ENCODE data around the gene KAZN.

Gene KAZN

GRCh38 chr1:14777516-14778506 is 179.3 kb downstream of the KAZN start:
- no peak for DNase-seq

DNA sequence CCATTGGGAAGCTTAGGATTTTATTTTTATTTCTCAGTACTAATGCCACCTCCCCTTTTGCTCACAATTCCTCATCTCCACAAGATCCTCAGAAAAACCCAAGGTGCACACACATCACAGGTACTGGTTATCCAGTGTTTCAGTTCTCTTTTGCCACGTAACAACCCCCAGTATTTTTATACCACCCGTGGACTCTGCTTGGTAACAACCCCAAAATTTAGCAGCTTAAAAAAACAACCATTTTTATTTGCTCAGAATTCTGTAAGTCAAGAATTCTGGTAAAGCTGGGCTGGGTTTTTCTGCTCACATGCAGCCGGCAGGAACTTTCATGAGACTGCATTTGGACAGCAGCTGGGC is 180.0 kb downstream of the KAZN start:
- DNase-seq: no peak

DNA sequence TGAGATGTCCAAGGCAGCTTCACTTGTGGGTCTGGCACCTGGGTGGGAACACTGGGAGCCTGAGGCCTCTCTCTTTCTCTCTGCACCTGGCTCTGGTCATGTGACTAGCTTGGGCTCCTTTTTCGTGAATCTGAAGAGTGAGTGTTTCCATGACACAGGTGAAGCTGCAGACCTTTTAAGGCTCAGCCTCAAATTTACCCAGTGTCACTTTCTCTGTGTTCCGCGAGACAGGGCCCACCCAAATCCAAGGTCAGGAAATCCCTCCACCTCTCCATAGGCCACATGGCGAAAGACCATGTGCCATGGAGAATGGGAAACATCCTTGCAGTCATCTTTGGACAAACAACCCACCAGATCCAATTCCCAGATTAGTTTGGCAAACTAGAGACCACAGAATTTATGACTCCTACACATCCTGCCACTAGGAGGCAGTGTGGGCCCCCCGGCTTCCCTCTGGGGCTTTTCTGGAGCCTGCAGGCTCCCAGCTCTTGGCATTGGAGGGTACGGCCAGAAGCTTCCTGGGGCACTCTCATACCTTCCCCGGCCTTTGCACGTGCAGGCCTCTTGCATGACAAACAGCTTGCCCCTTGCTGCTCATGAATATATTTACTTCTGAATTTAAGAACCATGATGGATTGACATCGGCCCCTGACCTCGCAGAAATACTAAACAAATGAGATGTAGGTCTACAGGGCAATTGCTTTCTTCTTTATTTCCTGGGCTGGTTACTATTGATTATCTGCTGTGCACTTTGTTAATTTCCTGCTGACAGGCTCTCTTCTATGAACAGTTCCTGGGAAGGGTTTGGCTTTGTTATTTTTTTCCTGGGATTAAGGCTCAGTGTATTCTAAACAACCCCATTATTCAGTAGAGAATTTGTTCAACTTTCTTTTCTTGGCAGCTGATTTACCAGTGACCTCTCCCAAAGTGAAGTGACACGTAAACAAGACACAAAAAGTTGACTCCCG is 180.7 kb downstream of the KAZN start:
- DNase-seq: no peak

- DNase-seq: no peak
These were observed 181.8 kb downstream of the KAZN start for GRCh38 chr1:14780271-14780670.

- no peak for DNase-seq
These were observed 183.3 kb downstream of the KAZN start for GRCh38 chr1:14781811-14782210.

DNA sequence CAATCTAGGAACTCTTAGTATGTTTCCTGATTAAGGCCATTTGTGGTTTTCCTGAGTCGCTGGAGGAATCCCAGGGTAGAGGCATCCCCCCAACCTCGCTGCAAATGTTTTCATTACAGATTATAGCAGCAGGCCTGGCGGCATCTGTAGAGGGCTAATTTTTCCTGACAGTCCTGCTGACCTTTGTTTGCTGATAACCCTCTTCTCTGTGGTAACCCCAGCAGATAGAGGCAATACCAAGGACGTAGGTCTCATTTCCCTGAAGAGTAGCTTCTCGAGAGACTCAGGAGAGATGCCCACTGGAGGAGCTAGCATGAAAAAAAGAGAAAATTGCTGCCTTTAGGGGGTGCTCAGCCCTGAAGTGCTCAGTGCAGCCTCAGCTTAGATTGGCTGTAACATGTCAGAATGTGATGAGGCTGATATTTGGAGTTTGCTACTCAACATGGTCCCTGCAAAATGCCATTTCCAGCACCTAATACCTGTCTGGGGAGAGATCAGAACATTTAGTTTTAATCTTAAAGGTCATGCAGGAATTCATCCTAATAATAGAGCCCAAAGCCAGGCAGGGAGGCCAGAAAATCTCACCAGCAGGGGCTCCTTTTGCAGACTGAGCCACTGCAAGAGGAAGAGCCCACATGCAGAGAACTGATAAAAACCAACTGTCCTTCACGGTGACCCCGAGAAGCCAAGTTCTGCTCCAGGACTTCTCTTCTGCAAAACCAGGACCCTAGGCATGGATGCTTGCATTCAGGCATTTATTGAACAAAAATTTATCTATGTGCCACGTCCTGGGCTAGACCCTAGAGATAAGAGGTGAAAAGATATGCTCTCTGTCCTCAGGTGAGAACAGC is 184.5 kb downstream of the KAZN start:
- DNase-seq: no peak

DNA sequence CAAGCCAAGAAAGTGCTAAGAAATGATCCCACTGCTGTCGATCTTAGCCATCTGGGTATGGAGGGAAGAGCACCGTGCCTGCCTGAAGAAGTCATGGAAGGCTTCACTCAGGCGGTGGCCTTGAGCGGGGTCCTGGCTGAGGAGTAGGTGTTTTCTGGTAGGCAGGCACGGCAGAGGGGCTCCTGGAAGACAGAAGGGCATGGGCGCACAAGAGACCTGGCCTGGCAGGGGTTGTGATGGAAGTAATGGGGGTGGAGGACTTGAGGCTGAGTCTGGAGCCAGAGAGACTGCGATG is 185.1 kb downstream of the KAZN start:
- no peak for DNase-seq

- no peak for DNase-seq
These were observed 186.6 kb downstream of the KAZN start for GRCh38 chr1:14784790-14785773.

DNA sequence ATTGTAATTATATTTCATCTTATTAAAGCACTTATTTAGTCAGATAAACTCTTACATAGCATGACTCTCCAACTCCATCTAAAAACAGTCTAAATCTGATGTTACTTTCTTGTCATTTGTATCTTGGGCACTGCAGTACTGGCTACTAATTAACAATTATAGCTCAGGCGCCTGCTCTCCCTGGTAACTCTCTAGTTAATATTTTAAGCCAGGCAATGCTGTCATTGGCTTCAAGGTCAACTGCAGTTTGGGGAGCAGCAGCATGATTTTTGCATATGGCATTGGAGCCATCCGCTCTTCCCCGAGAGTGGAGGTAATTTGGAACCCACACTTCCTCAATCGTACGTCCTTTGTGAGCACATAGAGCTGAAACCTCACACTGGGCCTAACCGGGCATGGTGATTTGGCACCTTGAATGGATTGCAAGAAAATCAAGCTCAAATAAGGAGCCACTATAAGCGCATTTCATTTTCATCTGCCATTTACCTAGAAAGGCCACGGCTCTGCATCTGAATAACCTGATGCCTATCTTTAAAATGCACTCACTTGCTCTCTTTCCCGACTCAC is 187.7 kb downstream of the KAZN start:
- no peak for DNase-seq

DNA sequence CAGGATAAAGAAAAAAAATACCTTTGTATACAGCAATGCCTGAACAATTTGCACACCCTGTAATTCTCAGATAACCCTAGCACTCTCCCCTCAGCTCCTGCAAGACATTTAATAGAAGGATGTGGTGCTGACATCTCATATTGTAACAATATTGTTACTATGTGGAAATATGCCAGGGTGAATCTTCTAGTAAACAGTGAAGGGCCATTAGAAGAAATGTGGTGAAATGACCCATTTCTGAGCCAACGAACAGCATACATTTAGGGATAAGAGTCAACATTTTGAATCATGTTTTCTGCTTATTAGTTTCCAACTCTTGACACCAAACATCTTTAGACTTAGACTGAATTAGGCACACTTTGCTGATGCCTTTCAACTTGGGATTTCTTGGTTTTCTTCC is 188.2 kb downstream of the KAZN start:
- no peak for DNase-seq

- DNase-seq: no peak
These were observed 189.1 kb downstream of the KAZN start for GRCh38 chr1:14787604-14788003.

GRCh38 chr1:14788080-14788479 is 189.6 kb downstream of the KAZN start:
- no peak for DNase-seq

GRCh38 chr1:14790982-14791381 is 192.5 kb downstream of the KAZN start:
- DNase-seq: no peak

GRCh38 chr1:14791654-14792053 is 193.2 kb downstream of the KAZN start:
- no peak for DNase-seq

DNA sequence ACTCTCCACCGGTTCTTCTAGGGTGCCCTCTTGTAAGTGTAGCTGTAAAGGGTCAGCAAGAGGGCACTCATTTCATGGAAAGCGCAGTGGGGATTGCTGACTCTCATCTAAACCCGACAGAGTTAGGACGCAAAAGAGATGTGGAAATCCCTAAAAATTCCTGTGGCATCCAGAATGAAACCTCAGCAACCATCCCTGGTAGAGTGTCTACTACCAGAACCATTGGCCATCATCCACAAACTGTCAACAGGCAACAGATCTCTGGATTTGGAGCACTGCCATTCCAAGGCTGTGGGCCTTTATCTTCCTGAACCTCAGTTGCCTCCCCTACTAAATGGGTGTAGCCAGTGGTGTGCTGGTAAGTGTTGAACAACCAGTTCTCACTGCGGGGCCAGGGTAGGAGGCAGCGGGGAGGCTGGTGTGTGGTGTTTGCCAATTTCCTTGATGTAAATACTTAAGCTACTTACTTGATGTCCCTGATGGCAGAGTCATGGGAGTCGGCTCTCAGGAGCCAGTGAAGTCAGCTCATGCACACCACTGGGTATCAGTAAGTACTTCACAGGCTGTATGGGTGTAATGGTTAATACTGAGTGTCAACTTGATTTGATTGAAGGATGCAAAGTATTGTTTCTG is 195.8 kb downstream of the KAZN start:
- DNase-seq: no peak

GRCh38 chr1:14794906-14795305 is 196.4 kb downstream of the KAZN start:
- DNase-seq: no peak

DNA sequence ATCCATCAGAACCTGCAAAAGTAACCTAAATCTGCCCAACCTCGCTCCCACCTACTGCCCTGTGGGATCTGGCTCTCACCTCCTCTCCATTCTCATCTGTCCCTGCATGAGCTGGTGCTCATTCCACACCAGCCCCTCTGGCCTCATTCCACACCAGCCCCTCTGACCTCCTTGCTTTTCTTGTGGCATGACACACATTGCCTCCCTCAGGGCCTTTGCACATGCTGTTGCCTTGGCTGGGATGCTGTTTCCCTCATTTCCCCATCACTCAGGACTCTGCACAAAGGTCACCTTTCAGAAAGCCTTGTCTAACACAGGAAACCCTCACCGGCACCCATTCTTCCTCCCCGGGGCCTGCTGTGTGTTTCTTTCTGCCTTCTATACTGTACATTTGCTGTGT is 197.1 kb downstream of the KAZN start:
- no peak for DNase-seq

DNA sequence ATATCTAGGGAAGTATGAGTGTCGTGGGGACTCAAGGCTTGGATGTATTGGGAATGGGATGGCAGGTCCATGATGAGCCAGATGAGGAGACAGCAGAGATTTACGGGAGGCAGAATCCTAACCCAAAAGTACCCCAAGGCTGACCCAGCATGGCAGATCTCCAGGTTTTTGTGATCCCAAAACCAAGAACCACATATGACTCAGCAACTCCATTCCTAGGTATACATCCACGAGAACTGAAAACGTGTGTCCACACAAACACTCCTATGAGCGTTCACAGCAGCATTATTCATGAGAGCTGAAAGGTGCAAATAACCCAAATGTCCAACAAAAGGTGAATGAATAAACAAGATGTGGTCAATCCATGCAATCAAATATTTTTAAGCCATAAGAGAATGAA is 201.5 kb downstream of the KAZN start:
- no peak for DNase-seq

DNA sequence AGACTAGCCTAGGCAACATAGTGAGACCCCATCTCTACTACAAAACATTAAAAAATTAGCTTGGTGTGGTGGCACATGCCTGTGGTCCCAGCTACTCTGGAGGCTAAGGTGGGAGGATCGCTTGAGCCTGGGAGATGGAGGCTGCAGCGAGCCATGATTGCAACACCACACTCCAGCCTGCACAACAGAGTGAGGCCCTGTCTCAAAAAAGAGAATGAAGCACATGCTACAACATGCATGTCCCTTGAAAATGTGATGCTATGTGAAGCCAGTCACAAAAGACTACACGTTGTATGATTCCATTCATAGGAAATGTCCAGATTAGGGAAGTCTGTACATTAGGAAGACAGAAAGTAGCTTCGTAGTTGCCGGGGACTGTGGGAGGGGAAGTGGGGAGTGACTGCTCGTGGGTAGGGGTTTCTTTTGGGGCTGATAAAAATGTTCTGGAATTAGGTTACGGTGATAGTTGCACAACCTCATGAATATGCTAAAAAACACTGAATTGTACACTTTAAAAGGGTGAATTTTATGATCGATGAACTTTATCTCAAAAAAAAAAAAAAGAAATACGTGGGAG is 202.1 kb downstream of the KAZN start:
- DNase-seq: no peak

Measured in effector CD4-positive, alpha-beta T cell (primary cell).